HG03060 (cell line): ENCODE measurements around the gene PRR35.
"Not testable (repeated sequence)": the region's sequence is repeated elsewhere in the genome, so short reads cannot be mapped to it uniquely, and the experiment has no call there.

ENCODE experiments used
- ATAC-seq: cut with Tn5 transposase; IDR thresholded peaks from one replicate; pipeline ENCODE4 v1.9.1; 2021; ENCODE audit warnings: low read depth, moderate number of reproducible peaks; ENCODE audit not compliant: unreplicated experiment

The PRR35 gene

GRCh38 chr16:591892-592517 is 31.8 kb downstream of the PRR35 start:
- no peak for ATAC-seq

- no peak for ATAC-seq
These were observed 32.5 kb downstream of the PRR35 start for GRCh38 chr16:592518-593306.

GRCh38 chr16:593406-593805 is 33.2 kb downstream of the PRR35 start:
- no peak for ATAC-seq

DNA sequence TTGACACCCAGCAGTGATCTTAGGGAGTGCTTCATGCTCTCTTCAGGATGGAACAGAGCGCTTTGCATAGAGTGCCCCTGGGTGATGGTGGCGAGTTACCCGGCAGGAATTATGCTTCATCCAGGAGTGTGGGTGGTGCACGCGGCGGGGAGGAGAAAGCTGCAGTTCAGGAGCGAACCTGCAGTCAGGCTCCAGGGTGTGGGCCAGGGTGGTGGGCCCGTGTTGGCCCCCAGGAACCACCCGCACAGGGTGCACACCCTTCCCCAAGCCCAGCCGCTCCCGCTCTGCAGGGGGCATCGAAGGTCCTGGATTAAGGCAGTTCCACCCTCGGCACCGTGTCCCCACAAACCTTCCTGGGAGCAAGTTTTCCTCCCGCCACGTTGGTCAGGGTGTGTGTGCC is 33.6 kb downstream of the PRR35 start:
- no peak for ATAC-seq

- no peak for ATAC-seq
These were observed 34.9 kb downstream of the PRR35 start for GRCh38 chr16:595094-595528.

- ATAC-seq: no peak
These were observed 35.9 kb downstream of the PRR35 start for GRCh38 chr16:595942-596735.

GRCh38 chr16:596736-597060 is 36.5 kb downstream of the PRR35 start:
- ATAC-seq: no peak

- not testable (repeated sequence) for ATAC-seq
These were observed 37.5 kb downstream of the PRR35 start for GRCh38 chr16:597655-598054.

DNA sequence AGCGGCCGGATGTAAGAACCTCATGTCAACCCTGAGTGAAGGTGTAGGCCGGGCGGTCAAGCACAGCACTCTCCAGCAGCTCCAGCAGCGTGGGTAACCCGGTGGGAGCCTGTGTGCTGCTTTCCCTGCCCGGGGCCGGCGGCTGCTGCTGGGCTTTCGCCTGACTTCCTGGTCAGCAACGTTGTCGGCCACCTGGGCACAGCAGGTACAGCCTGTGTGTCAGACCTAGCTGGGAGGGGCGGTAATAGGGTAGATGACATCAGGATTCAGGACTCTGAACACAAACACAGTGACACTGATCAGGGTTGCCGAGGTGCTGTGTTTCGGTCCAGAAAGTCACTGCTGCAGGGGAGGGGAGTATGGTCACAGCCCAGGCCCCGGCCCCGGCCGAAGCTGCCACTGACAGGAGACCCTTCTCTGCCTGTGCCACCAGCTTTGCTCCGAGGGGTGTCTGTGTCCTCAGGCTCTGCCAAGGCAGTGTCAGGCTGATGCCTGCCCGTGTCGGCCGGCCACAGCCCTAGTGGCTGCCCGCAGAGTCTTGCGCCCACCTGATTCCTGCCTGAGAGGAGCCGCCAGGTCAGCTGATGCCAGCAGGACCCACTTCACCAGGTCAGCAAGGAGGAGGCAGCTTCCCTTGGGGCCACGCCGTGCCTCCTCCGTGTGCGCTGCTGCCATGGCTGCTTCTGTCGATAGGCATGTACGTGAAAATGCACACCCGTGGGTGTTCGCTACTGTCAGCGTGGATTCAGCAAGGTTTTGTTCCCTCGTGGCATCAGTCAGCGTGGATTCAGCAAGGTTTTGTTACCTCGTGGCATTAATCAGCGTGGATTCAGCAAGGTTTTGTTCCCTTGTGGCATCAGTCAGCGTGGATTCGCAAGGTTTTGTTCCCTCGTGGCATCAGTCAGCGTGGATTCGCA is 38.9 kb downstream of the PRR35 start:
- ATAC-seq: no peak

DNA sequence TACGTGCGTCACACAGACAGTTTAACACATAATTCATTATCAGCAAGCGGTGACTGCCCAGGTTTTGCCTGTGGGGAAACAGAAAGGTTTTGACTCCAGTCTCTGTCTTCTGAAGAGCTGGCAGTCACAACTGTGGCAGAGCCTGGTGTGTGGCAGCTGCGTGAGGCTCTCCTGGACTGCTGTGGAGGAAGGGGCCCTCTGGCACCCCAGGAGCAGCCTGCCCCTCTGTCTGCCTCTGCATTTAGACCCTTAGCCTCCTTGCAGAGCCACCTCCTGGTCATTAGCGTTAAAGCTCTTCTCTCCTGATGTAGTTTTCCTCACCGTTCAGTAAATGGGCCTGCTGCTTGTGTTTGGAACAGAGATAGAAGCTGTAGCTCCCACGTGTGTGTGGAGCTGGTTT is 40.6 kb downstream of the PRR35 start:
- no peak for ATAC-seq

DNA sequence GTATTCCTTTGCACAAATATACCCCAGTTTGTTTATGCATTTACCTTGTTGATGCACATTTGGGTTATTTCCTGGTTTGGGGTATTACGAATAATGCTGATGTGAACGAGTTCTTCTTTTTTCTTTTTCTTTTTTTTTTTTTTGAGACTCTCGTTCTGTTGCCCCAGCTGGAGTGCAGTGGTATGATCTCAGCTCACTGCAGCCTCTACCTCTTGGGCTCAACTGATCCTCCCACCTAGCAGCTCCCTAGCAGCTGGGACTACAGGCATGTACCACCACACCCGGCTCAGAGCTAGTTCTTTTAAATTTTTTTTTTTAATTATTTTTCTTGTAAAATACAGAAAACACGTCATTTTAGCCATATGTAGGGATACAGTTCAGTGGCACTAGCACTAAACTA is 43.7 kb downstream of the PRR35 start:
- no peak for ATAC-seq

DNA sequence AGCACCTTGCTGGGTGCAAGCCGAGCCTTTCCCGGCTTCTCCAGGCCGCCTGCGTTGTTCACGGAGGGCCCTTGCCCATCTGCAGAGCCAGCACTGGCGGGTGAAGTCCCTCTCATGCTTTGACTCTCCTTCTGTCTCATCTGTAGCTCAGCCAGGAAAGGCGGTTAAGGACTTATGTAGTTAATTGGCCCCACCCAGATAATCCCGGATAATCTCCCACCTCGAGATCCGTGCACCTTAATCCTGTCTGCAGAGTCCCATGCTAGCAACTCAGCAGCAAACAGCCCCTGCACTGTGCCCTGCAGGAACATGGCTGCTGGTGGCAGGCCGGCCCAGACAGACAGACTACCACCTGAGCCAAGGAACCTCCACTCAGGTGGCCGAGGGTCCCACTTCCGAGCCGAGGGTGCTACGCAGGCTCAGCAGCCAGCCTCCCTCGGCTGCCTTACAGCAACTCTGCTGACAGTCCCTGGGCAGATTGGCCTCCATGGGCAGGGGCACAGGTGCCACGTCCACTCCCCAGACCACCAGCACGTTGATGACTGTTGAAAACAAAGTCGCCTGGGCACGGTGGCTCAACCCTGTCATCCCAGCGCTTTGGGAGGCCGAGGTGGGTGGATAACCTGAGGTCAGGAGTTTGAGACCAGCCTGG is 46.6 kb downstream of the PRR35 start:
- ATAC-seq: no peak

- ATAC-seq: no peak
These were observed 47.8 kb downstream of the PRR35 start for GRCh38 chr16:608019-608418.

- ATAC-seq: no peak
These were observed 49.1 kb downstream of the PRR35 start for GRCh38 chr16:609316-609715.

DNA sequence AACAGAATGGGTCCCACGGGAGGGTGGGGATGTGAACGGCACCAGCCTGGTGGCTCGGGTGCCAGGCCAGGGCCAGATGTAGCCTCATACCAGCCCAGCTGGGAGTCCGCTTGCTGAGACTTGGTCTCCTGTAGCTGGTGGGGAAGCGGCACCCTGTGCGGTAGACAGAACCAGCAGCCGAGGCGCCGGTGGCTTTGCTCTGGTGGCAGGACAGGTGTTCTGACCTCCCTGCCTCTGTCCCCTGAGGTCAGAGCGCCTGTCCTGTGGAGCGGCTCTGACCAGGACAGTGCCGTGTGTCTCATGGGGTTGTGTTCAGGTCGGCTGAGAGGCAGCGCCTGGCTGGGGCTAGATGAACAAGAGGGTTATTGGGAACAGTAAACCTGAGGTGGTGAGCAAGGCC is 49.8 kb downstream of the PRR35 start:
- ATAC-seq: no peak

- no peak for ATAC-seq
These were observed 50.6 kb downstream of the PRR35 start for GRCh38 chr16:610513-611381.

DNA sequence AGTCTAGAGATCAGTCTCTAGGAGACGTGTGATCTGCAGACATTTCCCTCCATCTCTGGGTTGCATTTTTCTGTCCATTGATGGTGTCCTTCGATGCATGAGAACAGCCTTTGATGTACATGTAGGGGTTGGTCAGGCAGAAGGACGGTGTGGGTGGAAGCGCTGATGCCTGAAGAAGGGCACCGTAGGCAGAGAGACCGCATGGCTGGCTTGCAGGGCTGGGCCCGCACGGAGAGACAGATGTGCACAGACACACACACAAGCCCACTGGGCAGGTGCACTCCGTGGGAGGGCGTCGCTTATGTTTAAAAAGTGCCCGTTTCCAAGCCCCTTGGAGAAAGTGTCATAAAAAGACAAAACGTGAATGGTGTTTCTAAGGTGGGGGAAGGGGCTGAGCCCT is 54.9 kb downstream of the PRR35 start:
- no peak for ATAC-seq
